Common myeloid progenitor, CD34-positive (primary cell): ENCODE measurements around the gene CCRL2.
A peak's percentile ranks its signal among the peaks of the same experiment; 100 is the strongest.

Experiments
- CTCF ChIA-PET: fragments of 350-600 bp; sonication (Branson Sonifier 250); formaldehyde crosslinking; loops from one replicate; lab custom pipeline; 2021; ENCODE audit warnings: antibody characterized with exemption; lab: Charles Lee
- POLR2A ChIA-PET: fragments of 350-600 bp; sonication (Branson Sonifier 250); formaldehyde crosslinking; loops from one replicate; lab custom pipeline; 2021; ENCODE audit warnings: antibody characterized with exemption; lab: Charles Lee
- DNase-seq, 3 donors: peaks; one replicate each; pipeline versions ENCODE4 v3.0.0 to v3.0.0-alpha.2; 2013
- H3K27ac ChIP-seq, 2 experiments: 1 replicate in 1 of 2; 2 replicates in 1 of 2; pipeline ENCODE4 v1.7.0; 2013; ENCODE audit warnings: inconsistent platforms in 2 of 2, low read length in 2 of 2, mild to moderate bottlenecking in 2 of 2, low read depth in 1 of 2, moderate library complexity in 1 of 2; ENCODE audit not compliant: severe bottlenecking in 2 of 2, insufficient read depth in 1 of 2, poor library complexity in 1 of 2
- H3K27me3 ChIP-seq, 5 experiments: replicated peaks in 2 of 5; 1 replicate in 3 of 5; 2 replicates in 2 of 5; pipeline versions ENCODE4 v1.6.1 to v1.7.0; 2013; ENCODE audit warnings: low read length in 4 of 5, mild to moderate bottlenecking in 2 of 5, moderate library complexity in 2 of 5, inconsistent platforms in 1 of 5; ENCODE audit not compliant: insufficient read depth in 5 of 5, control insufficient read depth in 4 of 5
- H3K36me3 ChIP-seq, 4 experiments: 1 replicate in 2 of 4; 2 replicates in 2 of 4; pipeline versions ENCODE4 v1.6.1 to v1.7.0; 2013; ENCODE audit warnings: low read length in 3 of 4, control low read depth in 1 of 4, mild to moderate bottlenecking in 1 of 4; ENCODE audit not compliant: control insufficient read depth in 4 of 4, insufficient read depth in 4 of 4
- H3K4me1 ChIP-seq, 4 experiments: 1 replicate in 3 of 4; 2 replicates in 1 of 4; pipeline versions ENCODE4 v1.6.1 to v1.7.1; 2013; ENCODE audit warnings: low read length in 3 of 4, mild to moderate bottlenecking in 3 of 4, control low read depth in 1 of 4, inconsistent platforms in 1 of 4, moderate library complexity in 1 of 4; ENCODE audit not compliant: control insufficient read depth in 4 of 4, insufficient read depth in 4 of 4; ENCODE audit errors: control extremely low read depth in 1 of 4
- H3K4me3 ChIP-seq, 7 experiments: 1 replicate in 4 of 7; 2 replicates in 3 of 7; pipeline versions ENCODE4 v1.5.1 to v1.7.0; 2013; ENCODE audit warnings: mild to moderate bottlenecking in 7 of 7, low read length in 6 of 7, moderate library complexity in 6 of 7, inconsistent platforms in 2 of 7, low read depth in 2 of 7, control low read depth in 1 of 7; ENCODE audit not compliant: insufficient read depth in 4 of 7, control insufficient read depth in 1 of 7; ENCODE audit errors: extremely low read depth in 1 of 7
- H3K9me3 ChIP-seq, 5 experiments: 1 replicate in 4 of 5; 2 replicates in 1 of 5; pipeline versions ENCODE4 v1.6.1 to v1.7.1; 2013; ENCODE audit warnings: low read length in 4 of 5, mild to moderate bottlenecking in 2 of 5, inconsistent platforms in 1 of 5, low read depth in 1 of 5, moderate library complexity in 1 of 5; ENCODE audit not compliant: control insufficient read depth in 4 of 5, insufficient read depth in 2 of 5; ENCODE audit errors: control extremely low read depth in 1 of 5
- WGBS: methylation state at CpG from one replicate; pipeline ENCODE4 v1.1.5; 2013; ENCODE audit not compliant: insufficient coverage; 5-methylcytosine and 5-hydroxymethylcytosine counted together

CCRL2 gene

DNA sequence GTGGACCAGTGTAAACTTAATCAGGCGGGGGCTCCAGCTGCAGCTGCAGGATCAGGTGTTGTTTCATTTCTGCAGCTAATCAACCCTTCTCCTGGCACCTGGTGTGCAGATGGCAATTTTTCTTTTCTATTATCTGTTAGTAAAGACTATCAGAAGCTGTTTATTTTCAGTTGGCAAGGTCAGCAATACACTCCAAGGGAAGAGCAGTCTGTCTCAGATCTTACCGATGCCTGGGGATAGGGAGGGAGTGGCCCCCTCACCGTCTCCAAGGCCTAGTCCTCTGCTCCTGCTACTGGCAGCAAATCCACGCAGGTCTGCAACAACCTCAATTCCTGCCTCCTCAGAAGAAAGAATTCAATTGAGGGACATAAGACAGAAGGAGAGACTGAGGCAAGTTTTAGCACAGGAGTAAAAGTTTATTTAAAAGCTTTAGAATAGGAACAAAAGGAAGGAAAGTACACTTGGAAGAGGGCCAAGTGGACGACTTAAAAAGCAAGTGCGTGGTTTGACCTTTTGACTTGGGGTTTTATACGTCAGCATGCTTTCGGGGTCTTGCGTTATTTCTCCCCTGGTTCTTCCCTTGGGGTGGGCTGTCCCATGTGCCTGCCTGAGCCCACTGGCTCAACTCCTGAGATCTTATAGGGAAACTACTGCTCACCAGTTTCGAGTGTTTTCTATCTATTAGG lies 9.2 kb downstream of the CCRL2 start:
- Histone ChIP-seq H3K36me3 (no peaks in the 10 kb centered on the region), H3K4me3 (no peak overlapping the region), H3K27ac (no peak overlapping the region), H3K9me3 (no peaks in the 10 kb centered on the region), H3K27me3 (no peaks in the 10 kb centered on the region), H3K4me1 (peaks cover 3 to 35% (median 28%) of the 10 kb centered on the region in 4 experiments)
- ChIA-PET CTCF (interaction anchor here (0.7 to 1.7 kb wide), 8 partner anchors 8 to 213 kb away, joined by 3 to 6 read pairs (median 3); partner anchors contain the start of genes CCR5AS and CCRL2), POLR2A (interaction anchor here (1.0 kb wide), 1 partner anchor 10 kb away, joined by 4 read pairs; no protein-coding TSS in a partner anchor)
- 35% methylated on average over 8 of the region's 10 CpGs for WGBS
- DNase-seq: peak in 2 of 3 donors; percentile 59 to 68

- ChIA-PET POLR2A (no interaction called here), CTCF (interaction anchor here (0.7 to 1.7 kb wide), 4 partner anchors 12 to 213 kb away, joined by 3 to 6 read pairs (median 4); no protein-coding TSS in a partner anchor)
- WGBS: 93% methylated on average over 3 of the region's 7 CpGs
- DNase-seq: no peak
- Histone ChIP-seq H3K27ac (no peak overlapping the region), H3K9me3 (no peaks in the 10 kb centered on the region), H3K36me3 (no peaks in the 10 kb centered on the region), H3K4me1 (peaks cover 3 to 35% (median 28%) of the 10 kb centered on the region in 4 experiments), H3K4me3 (no peak overlapping the region), H3K27me3 (no peaks in the 10 kb centered on the region)
Measured at GRCh38 chr3:46416811-46417510, 9.9 kb downstream of the CCRL2 start.

GRCh38 chr3:46417841-46418611 lies 11.0 kb downstream of the CCRL2 start:
- H3K27me3 ChIP-seq: no peaks in the 10 kb centered on the region
- POLR2A ChIA-PET: no interaction called here
- 83% methylated on average over 8 of the region's 9 CpGs for WGBS
- DNase-seq: no peak
- CTCF ChIA-PET: interaction anchor here (1.0 to 1.5 kb wide), 2 partner anchors 11 to 32 kb away, joined by 3 to 4 read pairs; partner anchors contain the start of genes CCR5AS and CCRL2
- H3K27ac ChIP-seq: no peak overlapping the region
- H3K4me3 ChIP-seq: no peak overlapping the region
- H3K36me3 ChIP-seq: no peaks in the 10 kb centered on the region
- no peaks in the 10 kb centered on the region for H3K9me3 ChIP-seq
- H3K4me1 ChIP-seq: peaks cover under 1 to 25% (median 21%) of the 10 kb centered on the region in 4 experiments

DNA sequence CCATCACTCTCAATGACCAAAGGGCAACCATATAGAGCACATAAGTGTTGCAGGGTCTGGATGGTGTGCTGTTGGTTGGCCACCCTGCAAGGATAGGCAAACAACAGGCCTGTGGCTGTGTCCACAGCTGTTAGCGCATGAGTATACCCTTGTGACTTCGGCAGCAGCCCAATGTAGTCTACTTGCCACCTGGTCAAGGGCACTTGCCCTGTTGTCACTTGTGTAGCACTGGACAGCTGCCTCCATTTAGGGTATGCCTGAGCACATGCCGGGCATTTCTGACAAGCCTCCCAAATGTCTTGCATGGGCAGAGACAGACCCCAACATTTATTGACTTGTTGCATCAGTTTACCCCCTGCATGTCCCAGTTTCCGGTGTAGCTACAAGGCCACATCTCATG lies 12.8 kb downstream of the CCRL2 start:
- no peak overlapping the region for H3K4me3 ChIP-seq
- peaks cover 0 to 12% (median 11%) of the 10 kb centered on the region in 4 experiments for H3K4me1 ChIP-seq
- 98% methylated on average over 4 of the region's 4 CpGs for WGBS
- no peak for DNase-seq
- H3K27ac ChIP-seq: no peak overlapping the region
- H3K36me3 ChIP-seq: no peaks in the 10 kb centered on the region
- no peaks in the 10 kb centered on the region for H3K27me3 ChIP-seq
- no peaks in the 10 kb centered on the region for H3K9me3 ChIP-seq
- CTCF ChIA-PET: interaction anchor here (0.7 to 1.1 kb wide), 2 partner anchors 14 to 32 kb away, joined by 3 read pairs; no protein-coding TSS in a partner anchor
- POLR2A ChIA-PET: no interaction called here

DNA sequence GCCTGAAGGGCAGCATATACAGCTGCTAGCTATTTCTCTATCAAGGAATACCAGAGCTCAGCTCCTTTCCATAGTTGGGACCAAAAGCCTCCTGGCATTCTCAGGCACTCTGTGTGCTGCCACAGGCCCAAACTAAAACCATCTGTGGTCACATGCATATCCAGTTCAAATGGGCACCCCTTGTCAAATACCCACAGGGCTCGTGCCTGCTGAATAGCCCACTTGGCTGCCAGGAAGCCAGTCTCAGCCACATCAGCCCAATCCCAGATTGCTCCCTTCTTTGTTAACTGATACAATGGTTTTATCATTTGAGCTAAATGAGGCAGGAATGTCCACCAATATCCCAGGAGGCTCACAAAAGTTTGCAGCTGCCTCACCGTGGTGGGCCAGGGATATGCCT lies 13.9 kb downstream of the CCRL2 start:
- no peaks in the 10 kb centered on the region for H3K36me3 ChIP-seq
- H3K9me3 ChIP-seq: no peaks in the 10 kb centered on the region
- no peak overlapping the region for H3K27ac ChIP-seq
- H3K27me3 ChIP-seq: no peaks in the 10 kb centered on the region
- no peak overlapping the region for H3K4me3 ChIP-seq
- ChIA-PET CTCF (no interaction called here), POLR2A (no interaction called here)
- no peak for DNase-seq
- peaks cover 0 to 19% (median 9%) of the 10 kb centered on the region in 4 experiments for H3K4me1 ChIP-seq
- WGBS: 100% methylated on average over 2 of the region's 2 CpGs

- H3K4me1 ChIP-seq: peaks cover 0 to 18% (median 6%) of the 10 kb centered on the region in 4 experiments
- H3K27me3 ChIP-seq: no peaks in the 10 kb centered on the region
- POLR2A ChIA-PET: no interaction called here
- no peak overlapping the region for H3K27ac ChIP-seq
- peaks cover 0 to 4% (median 0%) of the 10 kb centered on the region in 5 experiments for H3K9me3 ChIP-seq
- CTCF ChIA-PET: interaction anchor here (0.9 to 1.0 kb wide), 2 partner anchors 15 to 211 kb away, joined by 3 read pairs; partner anchors contain the start of gene CCRL2
- peak in 1 of 3 donors; percentile 45 for DNase-seq
- WGBS: 93% methylated on average over 6 of the region's 6 CpGs
- H3K4me3 ChIP-seq: no peak overlapping the region
- H3K36me3 ChIP-seq: no peaks in the 10 kb centered on the region
Measured at GRCh38 chr3:46422617-46423016, 15.6 kb downstream of the CCRL2 start.
